Colonic mucosa (tissue), 4 donors: ENCODE results near the gene COL23A1. TPM values are rescaled to one million over a fixed set of nuclear protein-coding genes. Genes with fewer than 3 reads are reported as not detected.

Experiments used
- DNase-seq: peaks from one replicate; pipeline ENCODE4 v3.0.0-alpha.2; 2020
- H3K27ac ChIP-seq: fragments of 200-600 bp; one replicate; pipeline ENCODE4 v1.8.0; 2021
- H3K27me3 ChIP-seq: fragments of 200-600 bp; one replicate; pipeline ENCODE4 v1.8.0; 2021
- H3K36me3 ChIP-seq: fragments of 200-600 bp; one replicate; pipeline ENCODE4 v1.8.0; 2021
- H3K4me1 ChIP-seq: fragments of 200-600 bp; one replicate; pipeline ENCODE4 v1.8.0; 2021; ENCODE audit warnings: mild to moderate bottlenecking
- H3K4me3 ChIP-seq: fragments of 200-600 bp; one replicate; pipeline ENCODE4 v1.8.0; 2021
- H3K9ac ChIP-seq, 2 donors: one replicate each; pipeline ENCODE4 v1.7.0; 2013; ENCODE audit warnings: control low read depth in 2 of 2, low read depth in 2 of 2, low read length in 2 of 2
- H3K9me3 ChIP-seq: fragments of 200-600 bp; one replicate; pipeline ENCODE4 v1.8.0; 2021
- intact Hi-C: fragments of 100-400 bp; cut with DNase I; formaldehyde crosslinking; loops from one replicate; pipeline ENCODE4 v1.14.1; 2022
- total RNA-seq, 2 donors: library from RNA; stranded (reverse); fragmentation: NEBNext Ultra II Directional in 1 of 2; extraction: Animal tissue kit (Norgen Biotek cat#: 25700) in 1 of 2; gene quantifications; one replicate each; pipeline ENCODE4 v1.2.1, GENCODE V29; 2021
- TF ChIP-seq, protein P1 (sequence below): fragments of 200-600 bp; IDR thresholded peaks from one replicate; pipeline ENCODE4 v1.8.0; 2022; ENCODE audit warnings: antibody characterized with exemption, mild to moderate bottlenecking
- donor health status: healthy.
- donor health status: DM: no; HTN: no; CAD: no.
- donor health status: DM: no; HTN: no; CAD: no.

Gene COL23A1
- total RNA-seq, 2 donors from 2014 or later, result 0.37 to 0.49 TPM

GRCh38 chr5:178545176-178545575, 45.0 kb downstream of the COL23A1 start:
- no peak for DNase-seq
- Histone ChIP-seq H3K36me3 (no peaks in the 10 kb centered on the region), H3K9ac (no peak overlapping the region), H3K4me1 (no peaks in the 10 kb centered on the region), H3K4me3 (no peak overlapping the region), H3K27me3 (no peaks in the 10 kb centered on the region), H3K27ac (no peak overlapping the region), H3K9me3 (no peaks in the 10 kb centered on the region)
- TF ChIP-seq, protein P1, sequence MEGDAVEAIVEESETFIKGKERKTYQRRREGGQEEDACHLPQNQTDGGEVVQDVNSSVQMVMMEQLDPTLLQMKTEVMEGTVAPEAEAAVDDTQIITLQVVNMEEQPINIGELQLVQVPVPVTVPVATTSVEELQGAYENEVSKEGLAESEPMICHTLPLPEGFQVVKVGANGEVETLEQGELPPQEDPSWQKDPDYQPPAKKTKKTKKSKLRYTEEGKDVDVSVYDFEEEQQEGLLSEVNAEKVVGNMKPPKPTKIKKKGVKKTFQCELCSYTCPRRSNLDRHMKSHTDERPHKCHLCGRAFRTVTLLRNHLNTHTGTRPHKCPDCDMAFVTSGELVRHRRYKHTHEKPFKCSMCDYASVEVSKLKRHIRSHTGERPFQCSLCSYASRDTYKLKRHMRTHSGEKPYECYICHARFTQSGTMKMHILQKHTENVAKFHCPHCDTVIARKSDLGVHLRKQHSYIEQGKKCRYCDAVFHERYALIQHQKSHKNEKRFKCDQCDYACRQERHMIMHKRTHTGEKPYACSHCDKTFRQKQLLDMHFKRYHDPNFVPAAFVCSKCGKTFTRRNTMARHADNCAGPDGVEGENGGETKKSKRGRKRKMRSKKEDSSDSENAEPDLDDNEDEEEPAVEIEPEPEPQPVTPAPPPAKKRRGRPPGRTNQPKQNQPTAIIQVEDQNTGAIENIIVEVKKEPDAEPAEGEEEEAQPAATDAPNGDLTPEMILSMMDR, result no peak
- intact Hi-C loops, result no loop called here

GRCh38 chr5:178544166-178544834, 45.9 kb downstream of the COL23A1 start:
- DNase-seq, result no peak
- H3K9me3 ChIP-seq, result no peaks in the 10 kb centered on the region

GRCh38 chr5:178542455-178542854, 47.7 kb downstream of the COL23A1 start:
- H3K36me3 ChIP-seq, result no peaks in the 10 kb centered on the region
- H3K4me1 ChIP-seq, result no peaks in the 10 kb centered on the region
- H3K27ac ChIP-seq, result no peak overlapping the region
- H3K27me3 ChIP-seq, result no peaks in the 10 kb centered on the region
- no peaks in the 10 kb centered on the region for H3K9me3 ChIP-seq
- intact Hi-C loops, result no loop called here
- H3K4me3 ChIP-seq, result no peak overlapping the region
- H3K9ac ChIP-seq, result no peak overlapping the region
- DNase-seq, result no peak
- TF ChIP-seq, protein P1, result no peak

More at GRCh38 chr5:178544166-178544834, 45.9 kb downstream of the COL23A1 start:
- no peak overlapping the region for H3K27ac ChIP-seq
- no peaks in the 10 kb centered on the region for H3K4me1 ChIP-seq
- no peak overlapping the region for H3K4me3 ChIP-seq
- no peaks in the 10 kb centered on the region for H3K36me3 ChIP-seq
- no peaks in the 10 kb centered on the region for H3K27me3 ChIP-seq
- no peak overlapping the region for H3K9ac ChIP-seq
- TF ChIP-seq, protein P1, result no peak
- intact Hi-C loops, result no loop called here

GRCh38 chr5:178540526-178540925, 49.7 kb downstream of the COL23A1 start:
- no peaks in the 10 kb centered on the region for H3K27me3 ChIP-seq
- no peak overlapping the region for H3K27ac ChIP-seq
- H3K9ac ChIP-seq, result no peak overlapping the region
- intact Hi-C loops, result no loop called here
- H3K36me3 ChIP-seq, result no peaks in the 10 kb centered on the region
- no peak overlapping the region for H3K4me3 ChIP-seq
- no peaks in the 10 kb centered on the region for H3K4me1 ChIP-seq
- TF ChIP-seq, protein P1, result no peak
- H3K9me3 ChIP-seq, result no peaks in the 10 kb centered on the region
- no peak for DNase-seq

- TF ChIP-seq, protein P1, result no peak
- Histone ChIP-seq H3K9me3 (no peaks in the 10 kb centered on the region), H3K27ac (no peak overlapping the region), H3K27me3 (no peaks in the 10 kb centered on the region), H3K9ac (no peak overlapping the region), H3K4me1 (no peaks in the 10 kb centered on the region), H3K4me3 (no peak overlapping the region), H3K36me3 (no peaks in the 10 kb centered on the region)
- no peak for DNase-seq
- intact Hi-C loops, result no loop called here
Observed at GRCh38 chr5:178538741-178539229, 51.4 kb downstream of the COL23A1 start.
